GM19468 (cell line): ENCODE data around the gene FERMT2.
A peak's percentile ranks its signal among the peaks of the same experiment; 100 is the strongest.
"Not testable (repeated sequence)": the region's sequence is repeated elsewhere in the genome, so short reads cannot be mapped to it uniquely, and the experiment has no call there.

Source experiments
- ATAC-seq: cut with Tn5 transposase; IDR thresholded peaks from one replicate; pipeline ENCODE4 v1.9.1; 2021; ENCODE audit warnings: mild to moderate bottlenecking, moderate library complexity, moderate number of reproducible peaks; ENCODE audit not compliant: unreplicated experiment; ENCODE audit errors: extremely low read depth

Gene FERMT2

DNA sequence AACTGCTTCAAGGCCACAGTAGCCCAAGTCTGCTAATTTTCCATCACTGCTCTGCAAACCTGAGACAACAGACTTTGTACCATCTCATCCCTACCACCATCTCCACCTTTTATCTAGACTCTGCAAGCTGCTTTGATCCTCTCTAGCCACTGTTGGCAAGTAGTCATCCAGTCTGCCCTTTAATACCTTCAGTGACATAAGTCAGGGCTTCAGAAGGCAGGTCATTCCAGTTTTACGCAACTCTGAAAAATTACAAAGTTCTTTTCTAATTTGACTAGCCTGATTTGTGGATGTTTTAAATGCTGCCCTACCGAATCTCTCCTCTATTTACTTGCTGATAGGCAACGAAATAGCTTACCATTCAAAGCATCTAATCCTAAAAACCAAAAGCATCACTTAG, 2.8 kb downstream of the FERMT2 start:
- ATAC-seq = no peak

DNA sequence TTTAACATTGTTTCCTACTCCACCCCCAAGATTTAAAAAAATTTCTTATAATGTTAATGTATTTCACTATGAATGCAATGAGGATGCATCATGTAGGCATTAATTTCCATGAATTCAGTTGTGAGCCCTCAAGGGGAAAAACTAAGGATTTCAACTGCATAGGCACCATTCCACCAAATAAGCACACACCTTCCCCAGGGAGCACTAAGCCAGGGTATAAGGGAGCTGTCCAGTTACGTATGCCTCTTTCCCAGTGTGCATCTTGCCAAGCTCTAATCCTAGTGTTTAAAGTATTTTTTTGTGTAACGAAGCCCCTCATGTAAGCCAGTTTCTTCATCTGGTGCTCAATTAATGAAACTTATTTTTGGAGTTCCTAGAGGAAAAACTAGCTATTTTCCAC, 6.6 kb downstream of the FERMT2 start:
- ATAC-seq = no peak

DNA sequence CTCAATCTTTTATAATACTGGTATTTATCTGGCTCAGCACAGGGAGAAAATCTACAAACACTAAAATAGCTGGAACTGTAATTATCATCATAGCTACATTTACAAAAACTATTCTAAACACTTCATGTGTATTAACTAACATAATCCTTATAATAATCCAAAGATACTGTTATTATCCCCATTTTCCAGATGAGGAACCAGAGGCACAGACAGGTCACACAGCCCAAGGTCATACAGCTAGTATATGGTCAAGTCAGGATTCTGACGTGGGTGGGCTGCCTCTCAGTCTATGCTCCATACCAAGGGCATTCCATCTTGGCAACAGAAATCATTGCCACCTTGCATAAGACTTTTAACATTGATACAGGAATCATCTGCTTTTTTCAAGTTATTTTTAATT, 11.4 kb downstream of the FERMT2 start:
- no peak for ATAC-seq

DNA sequence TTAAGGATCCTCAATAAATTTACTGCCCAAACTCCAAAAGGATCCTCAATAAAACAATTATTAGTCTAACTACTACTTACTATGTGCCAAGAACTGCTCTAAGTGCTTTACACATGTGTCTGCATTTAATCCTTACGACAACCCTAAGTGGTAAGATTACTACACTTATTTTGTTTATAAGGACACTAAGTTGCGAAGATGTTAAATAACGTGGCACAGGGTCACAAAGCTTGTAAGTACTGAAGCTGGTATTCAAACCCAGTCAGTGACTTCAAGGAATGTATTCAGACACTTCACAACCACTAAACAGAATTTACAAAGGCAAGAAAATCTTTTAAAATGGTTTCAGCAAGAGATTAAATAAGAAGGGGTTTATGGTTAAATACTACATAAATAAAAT, 13.0 kb downstream of the FERMT2 start:
- ATAC-seq = no peak

DNA sequence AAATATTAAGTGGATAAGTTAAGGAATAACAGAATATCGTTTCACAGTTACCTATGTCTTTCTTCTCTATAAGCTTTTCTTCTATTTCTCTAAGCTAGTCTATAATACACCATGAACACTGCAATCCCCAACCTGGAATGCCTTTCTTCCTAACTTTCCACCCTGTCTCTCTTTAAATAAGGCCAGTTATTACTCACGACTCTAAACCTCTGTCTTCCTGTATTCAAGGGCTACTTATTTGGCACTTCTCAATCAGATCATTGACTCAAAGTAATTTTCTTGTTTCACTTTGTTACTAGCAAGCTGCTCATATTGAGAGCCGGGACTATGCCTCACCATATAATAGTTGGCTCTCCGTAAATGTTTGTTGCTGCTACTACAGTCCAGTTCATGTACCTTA, 13.5 kb downstream of the FERMT2 start:
- ATAC-seq = no peak

DNA sequence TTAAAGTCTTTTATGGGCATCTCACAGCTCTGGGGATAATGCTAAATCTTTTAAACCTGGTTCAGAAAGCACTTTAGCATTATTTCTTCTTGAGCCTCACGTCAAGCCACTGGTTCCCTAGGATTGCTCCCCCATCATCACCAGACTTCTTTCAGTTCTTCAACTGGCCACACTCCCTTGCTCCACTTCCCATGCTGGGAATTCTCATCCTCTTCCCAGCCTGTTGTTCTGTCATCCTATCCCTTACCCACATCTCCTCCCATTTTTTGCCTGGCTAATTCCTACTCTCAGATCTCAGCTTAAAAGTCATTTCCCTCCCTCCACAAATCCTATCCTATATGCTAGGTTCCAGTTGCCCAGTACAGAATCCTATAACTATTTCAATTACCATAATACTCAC, 14.4 kb downstream of the FERMT2 start:
- ATAC-seq = no peak

DNA sequence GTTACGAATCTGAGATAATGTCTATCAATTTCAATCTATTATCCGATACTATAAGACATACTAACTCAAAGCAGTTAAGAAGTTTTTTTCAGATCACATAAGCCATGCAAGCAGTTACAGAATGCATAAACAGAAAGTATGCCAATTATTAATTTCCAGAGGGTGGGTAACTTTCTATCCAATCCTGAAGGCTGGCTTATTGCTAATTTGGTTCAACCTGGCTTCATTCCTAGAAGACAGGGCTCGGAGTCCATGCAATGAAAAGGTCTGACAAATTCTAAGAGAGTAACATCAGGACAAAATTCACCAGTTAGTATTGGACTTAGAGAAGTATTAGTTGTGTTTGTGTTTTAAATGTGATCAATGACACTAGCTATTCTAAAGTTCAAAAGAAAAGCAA, 15.0 kb downstream of the FERMT2 start:
- no peak for ATAC-seq

DNA sequence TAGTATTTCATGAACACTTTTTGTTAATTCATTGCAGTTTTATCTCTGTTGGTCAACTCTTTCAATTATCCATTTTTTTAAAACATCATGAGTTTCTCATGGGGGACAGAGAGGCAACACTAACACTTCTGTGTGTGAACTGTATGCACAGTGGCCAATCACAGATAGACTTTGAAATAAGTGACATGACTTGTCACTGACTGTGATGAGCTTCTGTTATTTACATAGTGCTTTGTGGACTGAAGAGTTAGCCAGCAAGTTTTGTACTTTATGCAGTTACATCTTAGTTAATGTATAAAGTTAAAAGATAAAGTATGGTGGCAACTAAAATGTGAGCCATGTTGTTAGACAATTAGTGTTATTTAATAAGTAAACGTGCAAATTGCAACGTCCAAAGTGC, 16.1 kb downstream of the FERMT2 start:
- no peak for ATAC-seq

DNA sequence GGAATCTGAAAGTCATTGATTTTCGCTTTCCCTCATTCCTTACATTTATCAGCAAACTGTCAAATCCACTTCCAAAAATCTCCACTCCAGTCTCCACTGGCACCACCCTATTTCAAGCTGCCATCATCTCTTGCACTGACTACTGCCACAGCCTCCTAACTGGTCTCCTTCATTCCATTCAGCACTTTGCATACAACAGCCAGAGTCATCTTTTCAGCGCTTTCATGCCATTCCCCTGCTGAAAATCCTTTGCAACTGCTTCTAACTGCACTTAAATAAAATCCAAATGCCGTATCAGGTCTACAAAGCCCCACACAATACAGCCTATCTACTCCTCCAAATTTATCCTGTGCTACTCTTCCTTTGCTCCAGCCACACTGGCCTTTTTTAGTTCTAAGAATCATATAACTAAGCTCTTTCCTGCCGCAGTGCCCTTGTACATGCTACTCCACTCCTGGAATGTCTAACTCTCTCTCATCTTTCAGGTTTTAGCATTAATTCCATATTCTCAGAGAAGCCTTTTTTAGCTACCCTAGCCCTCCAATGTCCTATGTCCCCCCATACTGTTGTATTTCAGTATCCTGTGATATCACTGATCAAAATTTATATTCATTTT, 21.6 kb downstream of the FERMT2 start:
- no peak for ATAC-seq

DNA sequence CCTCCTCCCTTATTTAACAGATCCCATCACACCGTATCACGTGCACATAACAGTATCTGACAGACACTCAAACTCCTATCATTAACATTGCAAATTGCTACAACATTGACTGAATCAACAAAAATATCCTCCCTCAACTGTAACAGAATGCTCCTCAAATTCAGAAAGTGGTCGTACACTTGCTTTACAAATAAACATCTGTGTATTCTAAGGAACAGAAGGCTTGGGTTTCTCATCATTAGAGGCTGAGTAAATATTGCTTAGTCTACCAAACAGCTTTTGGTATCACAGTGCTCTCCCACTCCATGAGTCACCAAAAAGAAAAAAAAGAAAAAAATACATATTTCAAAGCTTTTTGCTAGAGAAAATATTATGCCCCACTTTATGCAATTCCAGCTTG, 23.9 kb downstream of the FERMT2 start:
- no peak for ATAC-seq

DNA sequence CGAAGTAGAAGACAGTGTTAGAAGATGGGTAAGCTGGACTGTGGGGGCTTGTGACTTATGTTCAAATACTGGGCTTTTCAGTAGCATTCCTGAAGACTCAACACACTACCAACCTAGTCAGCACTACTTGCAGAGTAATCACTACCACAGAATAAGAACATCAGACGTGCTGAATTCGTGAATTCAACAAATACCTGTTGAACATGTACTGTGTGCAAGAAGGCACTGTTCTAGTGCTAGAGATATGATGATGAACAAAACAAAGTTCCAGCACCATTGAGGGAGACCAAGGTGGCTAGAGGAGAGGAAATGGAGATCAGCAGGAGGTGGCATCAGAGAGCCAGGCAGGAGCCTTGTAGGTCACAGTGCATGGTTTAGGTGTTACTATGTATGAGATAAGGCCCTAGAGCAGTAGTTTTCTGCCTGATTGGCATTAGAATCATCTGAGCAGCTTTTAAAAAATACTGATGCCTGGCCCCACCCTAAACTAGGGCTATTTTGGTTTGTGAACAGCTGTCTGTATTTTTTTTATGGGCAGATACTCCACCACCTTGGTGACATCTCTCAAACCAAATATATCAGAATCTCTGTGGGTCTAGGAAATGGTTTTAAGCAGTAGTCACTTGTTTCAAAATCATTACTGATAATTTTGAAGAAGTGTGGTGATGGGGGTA, 26.8 kb downstream of the FERMT2 start:
- ATAC-seq = no peak

DNA sequence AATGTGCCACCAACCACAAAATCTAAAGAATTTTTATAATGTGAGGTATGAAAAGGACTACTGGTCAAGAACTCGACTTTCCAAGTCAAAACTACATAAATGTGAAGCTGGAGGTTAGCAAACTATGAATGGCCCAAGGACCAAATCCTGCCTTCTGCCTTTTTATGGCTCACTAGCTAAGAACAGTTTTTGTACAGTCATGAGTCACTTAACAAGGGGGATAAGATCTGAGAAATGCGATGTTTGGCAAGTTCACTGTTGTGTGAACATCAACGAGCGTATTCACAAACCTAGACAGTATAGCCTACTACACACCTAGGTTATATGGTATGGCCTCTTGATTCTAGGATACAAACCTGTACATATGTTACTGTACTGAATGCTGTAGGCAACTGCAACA, 28.2 kb downstream of the FERMT2 start:
- ATAC-seq = no peak

DNA sequence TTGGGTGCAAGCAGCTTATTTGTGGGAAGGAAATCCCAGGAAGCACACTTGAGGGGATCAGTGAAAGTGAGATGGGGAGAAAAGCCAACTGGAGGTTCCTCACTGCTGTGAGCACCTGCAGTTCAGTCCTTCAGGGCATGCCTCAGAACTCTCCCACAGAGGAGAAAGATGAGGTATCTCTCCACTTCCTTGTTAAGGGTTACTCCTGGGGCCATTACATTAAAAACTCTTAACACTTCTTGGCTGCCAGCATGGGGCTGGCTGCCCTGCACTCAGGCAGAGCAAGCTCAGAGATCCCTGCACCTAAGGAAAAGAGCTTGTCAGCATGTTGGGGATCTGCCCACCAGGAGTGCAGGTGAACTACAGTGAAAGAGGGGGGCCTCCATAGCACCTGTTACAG, 28.8 kb downstream of the FERMT2 start:
- ATAC-seq = no peak

DNA sequence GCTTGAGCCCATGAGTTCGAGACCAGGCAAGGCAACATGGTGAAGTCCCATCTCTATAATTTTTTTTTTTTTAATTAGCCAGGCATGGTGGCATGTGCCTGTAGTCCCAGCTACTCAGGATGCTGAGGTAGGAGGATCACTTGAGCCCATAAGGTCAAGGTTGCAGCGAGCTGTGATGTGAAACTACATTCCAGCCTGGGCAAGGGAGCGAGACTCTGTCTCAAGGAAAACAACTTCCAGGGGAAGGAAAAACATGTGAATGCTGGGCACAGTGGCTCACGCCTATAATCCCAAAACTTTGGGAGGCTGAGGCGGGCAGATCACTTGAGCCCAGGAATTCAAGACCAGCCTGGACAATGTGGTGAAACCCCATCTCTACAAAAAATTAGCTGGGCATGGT, 30.4 kb downstream of the FERMT2 start:
- not testable (repeated sequence) for ATAC-seq

DNA sequence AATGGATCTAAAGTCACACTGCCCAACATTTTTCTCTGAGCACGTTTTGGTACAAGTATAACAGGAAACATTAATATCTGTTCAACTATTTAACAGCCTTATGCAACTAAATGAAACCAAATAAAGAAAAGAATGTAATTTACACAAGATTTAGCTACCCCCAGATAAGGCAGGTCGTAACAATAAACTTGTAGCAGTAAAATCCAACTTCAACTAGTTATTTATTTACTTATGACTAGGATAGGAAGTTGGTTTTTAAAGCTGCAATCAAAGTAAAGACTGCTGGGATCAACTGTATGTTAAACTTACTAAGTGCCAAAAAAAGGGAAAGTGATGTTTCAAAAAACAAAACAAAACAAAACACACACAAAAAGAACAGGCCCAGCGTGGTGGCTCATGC, 30.9 kb downstream of the FERMT2 start:
- no peak for ATAC-seq

DNA sequence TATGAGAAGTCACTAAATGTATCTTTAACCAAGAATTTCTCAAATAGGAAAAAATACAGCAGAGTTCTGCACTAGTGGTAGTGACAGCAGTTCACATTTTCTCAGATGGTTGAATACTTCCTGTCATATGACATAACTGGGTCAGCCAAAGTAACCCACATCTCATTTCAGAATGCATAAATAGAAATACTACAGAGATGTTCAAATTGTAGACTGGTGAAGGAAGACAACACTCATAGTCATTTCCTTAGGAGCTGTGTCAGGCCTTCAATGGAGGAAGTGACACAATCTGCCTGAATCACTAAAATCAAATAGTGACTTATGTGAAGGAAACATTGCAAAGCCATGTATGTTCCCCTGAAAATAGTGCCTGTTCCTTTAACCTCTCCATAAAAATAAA, 32.4 kb downstream of the FERMT2 start:
- peak; percentile 60 for ATAC-seq

DNA sequence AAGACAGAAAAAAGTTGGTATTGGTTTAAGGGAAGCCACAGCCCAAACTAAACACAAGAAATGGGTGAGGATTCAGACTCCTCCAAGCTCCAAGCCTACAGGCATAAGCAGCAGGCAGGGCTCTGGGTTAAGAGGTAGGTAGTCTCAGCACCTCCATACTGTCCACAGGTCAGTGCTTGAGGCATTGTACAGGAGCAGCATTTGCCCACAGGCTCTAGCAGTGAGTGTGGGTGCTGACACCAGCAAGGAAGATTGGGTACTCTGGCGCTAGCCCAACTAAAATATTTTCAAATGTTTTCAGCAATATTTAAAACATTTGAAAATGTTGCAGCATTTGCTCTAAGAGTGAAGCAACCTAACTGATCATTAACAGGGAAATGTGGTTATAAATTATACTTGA, 33.1 kb downstream of the FERMT2 start:
- ATAC-seq = no peak

DNA sequence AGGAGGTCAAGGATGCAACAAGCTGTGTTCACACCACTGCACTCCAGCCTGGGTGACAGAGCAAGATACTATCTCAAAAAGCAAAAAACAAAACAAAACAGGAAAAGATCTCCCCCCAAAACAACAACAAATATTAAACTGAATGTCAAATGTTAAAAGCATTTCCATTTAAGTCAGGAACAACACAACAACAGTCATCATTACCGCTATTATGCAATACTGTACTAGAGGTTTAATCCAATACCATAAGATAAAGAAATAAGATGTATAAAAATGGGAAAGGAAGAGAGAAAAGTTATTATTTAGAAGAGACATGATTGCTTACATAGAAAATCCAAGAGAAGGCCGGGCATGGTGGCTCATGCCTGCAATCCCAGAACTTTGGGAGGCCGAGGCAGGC, 36.6 kb downstream of the FERMT2 start:
- no peak for ATAC-seq

DNA sequence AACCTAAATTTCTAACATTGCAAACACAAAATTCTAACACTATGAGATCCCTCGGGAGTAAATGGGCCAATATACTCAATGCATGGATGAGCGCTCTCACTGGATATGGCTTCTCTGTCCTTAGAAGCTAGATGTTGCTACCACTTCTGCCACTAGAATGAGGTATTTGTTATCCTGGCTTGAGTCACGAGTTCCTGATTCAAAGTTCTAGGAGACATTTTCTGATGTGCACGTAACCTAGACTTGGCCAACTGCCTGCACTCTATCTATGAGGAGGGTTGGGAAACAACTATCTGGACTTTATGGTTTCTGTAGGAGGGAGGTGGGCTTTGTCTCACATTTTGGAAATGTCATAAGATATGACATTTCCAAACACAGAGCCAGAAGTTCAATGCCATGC, 37.6 kb downstream of the FERMT2 start:
- ATAC-seq = no peak

DNA sequence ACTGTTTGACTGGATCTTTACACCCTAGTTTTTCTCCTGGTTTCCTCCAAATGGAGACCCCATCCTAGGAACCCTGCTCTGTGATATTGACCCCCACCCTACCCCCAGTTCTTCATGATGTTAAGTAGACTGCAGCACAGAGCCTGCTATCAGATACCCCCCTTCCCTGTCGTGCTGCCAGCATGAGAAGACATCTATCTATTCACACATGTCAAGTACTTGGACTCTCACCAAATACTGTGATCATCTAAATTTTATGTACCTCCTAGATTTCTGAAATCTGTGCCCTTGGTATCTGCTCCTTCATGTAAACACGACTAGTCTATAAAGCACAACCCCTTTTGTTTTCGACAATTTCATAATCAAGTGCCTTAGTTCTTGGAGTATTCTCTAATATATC, 38.9 kb downstream of the FERMT2 start:
- no peak for ATAC-seq

DNA sequence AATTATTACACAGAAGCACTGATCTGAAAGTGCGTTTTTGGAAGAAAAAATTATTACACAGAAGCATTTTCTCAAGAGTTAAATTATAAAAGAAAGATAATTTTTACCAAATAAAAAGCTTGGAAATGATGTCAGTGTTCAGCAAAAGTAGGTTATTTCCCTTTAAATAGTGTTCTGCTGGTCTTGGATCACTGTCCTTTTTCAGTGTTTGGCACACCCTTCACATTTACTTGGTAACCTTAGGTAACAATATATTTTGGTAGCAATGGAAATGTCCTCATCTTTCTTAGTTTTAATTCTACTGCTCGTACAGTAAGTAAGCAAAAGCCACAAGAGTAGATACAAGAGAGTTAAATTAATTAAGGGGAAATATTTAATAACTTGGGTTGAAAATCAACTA, 40.3 kb downstream of the FERMT2 start:
- ATAC-seq = no peak

DNA sequence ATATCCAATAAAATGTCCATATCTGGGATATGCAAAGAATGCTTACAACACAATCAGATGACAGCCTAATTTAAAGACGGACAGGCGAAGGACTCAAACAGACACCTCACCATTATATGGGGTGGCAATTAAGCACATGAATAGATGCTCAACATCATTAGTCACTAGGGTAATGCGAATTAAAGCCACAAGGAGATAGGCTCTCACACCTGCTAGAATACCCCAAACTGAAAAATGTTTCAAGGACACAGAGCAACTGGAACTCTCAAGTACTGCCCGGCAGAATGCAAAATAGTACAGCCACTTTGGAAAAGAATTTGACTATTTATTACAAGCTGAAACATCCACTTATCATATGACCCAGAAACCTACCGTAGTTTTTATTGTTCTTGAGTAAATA, 42.9 kb downstream of the FERMT2 start:
- ATAC-seq = no peak
